ENCODE results near the gene HDAC9. TPM values are rescaled to one million over a fixed set of nuclear protein-coding genes. Genes with fewer than 3 reads are reported as not detected.

Gene HDAC9
- total RNA-seq, 4 donors from 2014 or later, result 1.2 to 8.0 (median 1.6) TPM

GRCh38 chr7:18829858-18830285 lies 334.3 kb downstream of the HDAC9 start:
- Histone ChIP-seq H3K27ac (peak overlapping the region in 2 of 4 donors; percentile 1 to 69), H3K36me3 (no peaks in the 10 kb centered on the region), H3K4me3 (no peak overlapping the region), H3K4me1 (peaks cover 0 to 53% (median 20%) of the 10 kb centered on the region in 3 donors), H3K9me3 (no peaks in the 10 kb centered on the region), H3K27me3 (no peaks in the 10 kb centered on the region)
- intact Hi-C loops (cut with DNase I), result no loop called here
- no peak for DNase-seq
- no peak for TF ChIP-seq POLR2A (IDR thresholded peaks at IDR 0.05)
- no peak for TF ChIP-seq CTCF (IDR thresholded peaks at IDR 0.05)
- 39 to 45% methylated on average over 3 of the region's 3 CpGs for WGBS, 2 donors

GRCh38 chr7:18831419-18831818 lies 335.9 kb downstream of the HDAC9 start:
- intact Hi-C loops (cut with DNase I), result no loop called here
- 20 to 28% methylated on average over 4 of the region's 4 CpGs for WGBS, 2 donors
- Histone ChIP-seq H3K4me3 (no peak overlapping the region), H3K27ac (peak overlapping the region in 2 of 4 donors; percentile 12 to 69), H3K4me1 (peaks cover 0 to 56% (median 20%) of the 10 kb centered on the region in 3 donors), H3K27me3 (no peaks in the 10 kb centered on the region), H3K36me3 (no peaks in the 10 kb centered on the region), H3K9me3 (no peaks in the 10 kb centered on the region)
- no peak for TF ChIP-seq CTCF (IDR thresholded peaks at IDR 0.05)
- TF ChIP-seq POLR2A (IDR thresholded peaks at IDR 0.05), result no peak
- DNase-seq, result no peak

GRCh38 chr7:18831943-18832342 lies 336.4 kb downstream of the HDAC9 start:
- TF ChIP-seq CTCF (IDR thresholded peaks at IDR 0.05), result no peak
- no peak for TF ChIP-seq POLR2A (IDR thresholded peaks at IDR 0.05)
- no peak overlapping the region for H3K4me3 ChIP-seq
- no peaks in the 10 kb centered on the region for H3K9me3 ChIP-seq
- no peak for DNase-seq
- peaks cover 0 to 56% (median 20%) of the 10 kb centered on the region in 3 donors for H3K4me1 ChIP-seq
- H3K27me3 ChIP-seq, result no peaks in the 10 kb centered on the region
- intact Hi-C loops (cut with DNase I), result no loop called here
- WGBS, 2 donors, result 31 to 40% methylated on average over 2 of the region's 2 CpGs
- H3K36me3 ChIP-seq, result no peaks in the 10 kb centered on the region
- peak overlapping the region in 2 of 4 donors; percentile 55 to 69 for H3K27ac ChIP-seq

- Histone ChIP-seq H3K9me3 (no peaks in the 10 kb centered on the region), H3K36me3 (no peaks in the 10 kb centered on the region), H3K27ac (no peak overlapping the region), H3K4me3 (no peak overlapping the region), H3K27me3 (no peaks in the 10 kb centered on the region), H3K4me1 (peaks cover 0 to 49% (median 15%) of the 10 kb centered on the region in 3 donors)
- intact Hi-C loops (cut with DNase I), result no loop called here
- TF ChIP-seq CTCF (IDR thresholded peaks at IDR 0.05) (no peak), POLR2A (IDR thresholded peaks at IDR 0.05) (no peak)
- no peak for DNase-seq
- 66 to 89% methylated on average over 8 of the region's 8 CpGs for WGBS, 2 donors
Measured at GRCh38 chr7:18834577-18834976, 339.0 kb downstream of the HDAC9 start.

- no peak for TF ChIP-seq CTCF (IDR thresholded peaks at IDR 0.05)
- TF ChIP-seq POLR2A (IDR thresholded peaks at IDR 0.05), result no peak
- H3K4me1 ChIP-seq, result peaks cover 0 to 44% (median 14%) of the 10 kb centered on the region in 3 donors
- H3K9me3 ChIP-seq, result no peaks in the 10 kb centered on the region
- H3K27me3 ChIP-seq, result no peaks in the 10 kb centered on the region
- H3K36me3 ChIP-seq, result no peaks in the 10 kb centered on the region
- no peak overlapping the region for H3K4me3 ChIP-seq
- intact Hi-C loops (cut with DNase I), result no loop called here
- DNase-seq, result no peak
- no peak overlapping the region for H3K27ac ChIP-seq
- WGBS, 2 donors, result 59 to 62% methylated on average over 7 of the region's 7 CpGs
Measured at GRCh38 chr7:18835001-18835690, 339.6 kb downstream of the HDAC9 start.
